HG02884 (cell line): ENCODE results near the gene SCRG1.

Experiments
- ATAC-seq: cut with Tn5 transposase; IDR thresholded peaks from one replicate; pipeline ENCODE4 v1.9.1; 2021; ENCODE audit warnings: mild to moderate bottlenecking, moderate library complexity; ENCODE audit not compliant: unreplicated experiment

The SCRG1 gene

GRCh38 chr4:173365359-173365996 is 33.4 kb downstream of the SCRG1 start:
- no peak for ATAC-seq

DNA sequence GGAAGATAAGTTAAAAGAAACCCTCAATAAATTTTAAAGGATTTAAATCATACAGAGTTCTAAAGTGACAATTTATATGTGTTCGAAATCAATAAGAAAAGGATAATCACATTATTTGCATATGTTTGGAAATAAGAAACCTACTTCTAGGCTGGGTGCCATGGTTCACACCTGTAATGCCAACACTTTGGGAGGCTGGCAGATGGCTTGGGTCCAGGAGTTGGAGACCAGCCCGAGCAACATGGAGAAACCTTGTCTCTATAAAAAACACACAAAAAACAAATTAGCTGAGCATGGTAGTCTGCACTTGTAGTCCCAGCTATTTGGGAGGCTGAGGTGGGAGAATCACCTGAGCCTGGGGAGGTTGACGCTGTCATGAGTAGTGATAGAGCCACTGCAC is 36.2 kb downstream of the SCRG1 start:
- no peak for ATAC-seq

GRCh38 chr4:173360587-173361221 is 38.2 kb downstream of the SCRG1 start:
- peak; percentile 66 for ATAC-seq

DNA sequence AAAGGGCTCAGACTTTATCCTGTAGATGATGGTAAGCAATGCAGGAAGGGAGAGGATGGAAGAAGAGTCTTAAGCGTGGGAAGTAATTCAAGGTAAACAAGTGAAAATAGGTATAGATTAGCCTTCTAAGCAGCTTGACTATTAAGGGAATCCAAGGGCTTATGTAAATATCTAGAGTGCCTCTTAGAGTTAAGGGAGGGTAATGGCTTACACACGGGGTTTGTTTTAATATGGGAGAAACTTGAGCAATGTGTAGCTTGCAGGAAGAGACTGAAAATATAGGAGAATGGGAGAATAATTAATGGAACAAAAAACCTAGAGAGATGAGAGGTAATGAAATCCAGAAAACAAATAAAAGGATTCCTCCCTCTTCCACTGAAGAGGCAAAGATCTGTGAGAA is 41.0 kb downstream of the SCRG1 start:
- ATAC-seq: no peak

GRCh38 chr4:173347467-173347866 is 51.4 kb downstream of the SCRG1 start:
- ATAC-seq: no peak

DNA sequence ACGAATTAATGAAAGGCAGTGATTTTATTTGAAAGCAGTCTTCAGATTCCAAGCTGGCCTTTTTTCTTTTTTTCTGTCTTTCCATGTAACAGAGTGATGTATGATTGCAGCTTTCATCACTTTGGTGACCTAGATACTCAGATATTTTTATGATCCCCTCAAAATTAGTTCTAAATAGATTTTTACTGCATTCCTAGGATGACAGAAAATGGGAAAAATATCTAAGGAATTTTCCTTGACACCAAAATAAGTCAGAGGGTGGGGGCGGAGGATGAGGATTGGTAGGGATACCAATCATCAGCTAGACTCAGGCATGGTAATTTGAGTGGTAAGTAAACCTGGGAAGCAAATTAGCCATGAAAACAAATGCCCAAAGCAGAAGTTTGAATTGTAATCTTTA is 52.8 kb downstream of the SCRG1 start:
- ATAC-seq: no peak

- ATAC-seq: peak; percentile 50
Observed at GRCh38 chr4:173345648-173346047, 53.3 kb downstream of the SCRG1 start.

DNA sequence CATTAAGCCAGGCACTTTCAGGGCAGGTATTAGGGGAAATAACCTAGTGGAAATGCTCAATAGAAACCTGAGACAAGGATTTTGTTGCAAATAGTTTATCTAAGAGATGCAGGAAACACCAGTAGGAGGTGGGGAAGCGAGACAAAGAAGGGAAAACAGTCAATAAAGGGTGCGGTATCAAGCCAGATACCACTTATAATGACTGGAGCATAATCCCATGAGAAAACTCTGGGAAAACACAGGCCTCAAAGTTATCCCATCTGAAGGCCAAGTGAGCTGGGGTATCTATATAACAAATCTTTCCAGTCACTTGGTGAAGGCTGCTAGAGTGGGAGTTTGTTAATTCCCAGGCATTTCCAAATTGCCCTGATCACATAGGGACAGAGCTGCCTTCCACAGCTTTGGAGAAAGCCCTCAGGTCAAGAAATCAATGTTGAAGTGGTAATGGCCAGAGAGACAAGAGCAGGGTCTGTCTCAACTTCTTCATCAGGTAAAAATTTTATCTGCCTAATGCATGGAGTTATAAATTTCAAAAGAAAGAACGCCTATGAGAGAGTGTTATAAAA is 55.0 kb downstream of the SCRG1 start:
- no peak for ATAC-seq

DNA sequence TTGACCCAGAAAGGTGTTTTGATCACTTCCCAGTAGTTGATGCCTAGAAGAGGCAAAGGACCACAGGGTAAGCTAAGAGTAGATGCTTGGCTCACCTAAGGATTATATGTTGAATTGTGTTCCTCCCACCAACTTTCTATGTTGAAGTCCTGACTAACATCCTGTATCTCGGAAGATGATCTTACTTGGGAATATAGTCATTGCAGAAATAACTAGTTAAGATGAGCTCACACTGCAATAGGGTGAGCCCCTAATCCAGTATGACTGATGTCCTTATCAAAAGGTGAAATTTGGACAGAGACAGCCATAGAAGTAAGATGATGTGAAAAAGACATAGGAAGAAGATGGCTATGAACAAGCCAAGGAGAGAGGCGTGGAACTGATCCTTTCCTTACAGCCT is 61.5 kb downstream of the SCRG1 start:
- no peak for ATAC-seq

DNA sequence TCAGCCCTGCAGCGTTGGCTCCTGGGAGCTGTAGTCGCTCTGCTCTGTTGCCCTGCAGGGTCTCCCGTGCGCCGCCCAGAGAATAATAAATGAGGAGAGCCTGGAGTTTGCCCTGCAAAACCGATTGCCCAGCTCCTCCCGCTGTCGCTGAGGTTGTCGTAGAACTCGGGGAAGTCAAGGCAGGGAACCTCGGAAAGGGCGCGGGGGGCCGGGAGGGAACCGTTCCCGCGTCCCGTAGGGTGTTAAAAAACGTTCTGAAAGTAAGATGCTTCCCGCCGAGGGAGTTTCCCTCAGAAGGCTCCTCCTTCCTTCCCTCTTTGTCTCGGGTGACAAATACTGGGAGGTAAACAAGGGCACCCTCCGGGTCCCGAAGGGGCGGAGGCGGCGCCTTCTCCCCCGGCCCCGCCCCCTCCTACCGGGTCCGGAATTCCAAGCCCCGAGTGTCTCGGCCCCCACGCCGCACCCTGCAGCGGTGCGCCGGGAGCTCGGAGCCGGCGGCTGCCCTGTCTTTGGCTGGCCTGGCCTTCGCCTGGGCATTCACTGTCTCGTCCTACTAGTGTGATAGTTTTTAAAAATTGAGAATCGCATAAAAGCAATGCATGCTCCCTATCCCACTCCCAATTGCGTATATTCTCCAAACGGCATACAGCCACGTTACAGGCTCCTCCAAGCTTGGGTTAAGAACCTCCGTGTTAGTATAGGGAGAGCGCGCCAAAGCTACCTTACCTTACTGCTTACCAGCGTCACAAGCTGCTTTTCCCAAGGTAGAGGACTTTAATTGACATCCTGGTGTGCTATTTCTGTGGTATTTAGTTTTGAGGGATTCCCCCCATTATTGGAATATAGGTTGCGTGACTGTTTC is 63.8 kb downstream of the SCRG1 start:
- peak; percentile 30 for ATAC-seq
